Neuronal stem cell (in vitro differentiated cells): ENCODE measurements around the gene METAP1D.
A peak's percentile ranks its signal among the peaks of the same experiment; 100 is the strongest.

Source experiments
- DNase-seq: peaks from one replicate; pipeline ENCODE4 v3.0.0-alpha.2; 2013; ENCODE audit warnings: low spot score
- H2AFZ ChIP-seq: one replicate; pipeline ENCODE4 v1.6.1; 2013; ENCODE audit warnings: mild to moderate bottlenecking, low read length, inconsistent platforms
- H2AK5ac ChIP-seq: 2 replicates; pipeline ENCODE4 v1.6.1; 2013; ENCODE audit warnings: low read depth, mild to moderate bottlenecking, inconsistent platforms, low read length, moderate library complexity, mixed read lengths
- H2BK120ac ChIP-seq: 2 replicates; pipeline ENCODE4 v1.6.1; 2013; ENCODE audit warnings: low read depth, mild to moderate bottlenecking, inconsistent platforms, low read length, moderate library complexity, mixed read lengths
- H2BK12ac ChIP-seq: one replicate; pipeline ENCODE4 v1.6.1; 2013; ENCODE audit warnings: low read length, inconsistent platforms
- H2BK15ac ChIP-seq: 2 replicates; pipeline ENCODE4 v1.6.1; 2013; ENCODE audit warnings: mild to moderate bottlenecking, low read length, inconsistent platforms, mixed read lengths
- H2BK5ac ChIP-seq: one replicate; pipeline ENCODE4 v1.6.1; 2013; ENCODE audit warnings: inconsistent platforms, mild to moderate bottlenecking, low read length, moderate library complexity
- H3K14ac ChIP-seq: one replicate; pipeline ENCODE4 v1.6.1; 2013; ENCODE audit warnings: low read length, inconsistent platforms
- H3K18ac ChIP-seq: 2 replicates; pipeline ENCODE4 v1.6.1; 2013; ENCODE audit warnings: low read length, inconsistent platforms
- H3K23ac ChIP-seq: 2 replicates; pipeline ENCODE4 v1.6.1; 2013; ENCODE audit warnings: low read depth, mild to moderate bottlenecking, mixed read lengths, low read length, inconsistent platforms; ENCODE audit not compliant: poor library complexity
- H3K27ac ChIP-seq: replicated peaks from 3 replicates; pipeline ENCODE4 v1.5.1; 2013; ENCODE audit warnings: low read length, inconsistent platforms
- H3K27me3 ChIP-seq, 3 experiments: 2 replicates each; pipeline ENCODE4 v1.6.1; 2013; ENCODE audit warnings: low read length in 3 of 3, mild to moderate bottlenecking in 2 of 3, inconsistent platforms in 1 of 3, low read depth in 1 of 3, mixed read lengths in 1 of 3, moderate library complexity in 1 of 3; ENCODE audit not compliant: control insufficient read depth in 3 of 3, insufficient read depth in 3 of 3
- H3K36me3 ChIP-seq, 2 donors: replicated peaks in 1 of 2; 2 replicates each; pipeline ENCODE4 v1.6.1; 2013; ENCODE audit warnings: low read length in 2 of 2; ENCODE audit not compliant: control insufficient read depth in 2 of 2, insufficient read depth in 2 of 2
- H3K4ac ChIP-seq: 2 replicates; pipeline ENCODE4 v1.6.1; 2013; ENCODE audit warnings: inconsistent platforms, mild to moderate bottlenecking, low read length, moderate library complexity
- H3K4me1 ChIP-seq, 2 donors: 1 replicate in 1 of 2; 2 replicates in 1 of 2; pipeline ENCODE4 v1.6.1; 2013; ENCODE audit warnings: low read length in 2 of 2, low read depth in 1 of 2; ENCODE audit not compliant: control insufficient read depth in 2 of 2, insufficient read depth in 1 of 2
- H3K4me2 ChIP-seq: one replicate; pipeline ENCODE4 v1.6.1; 2013; ENCODE audit warnings: mild to moderate bottlenecking, low read length, inconsistent platforms; ENCODE audit not compliant: insufficient read depth, poor library complexity, severe bottlenecking
- H3K4me3 ChIP-seq, 2 donors: 2 replicates each; pipeline ENCODE4 v1.5.1; 2013; ENCODE audit warnings: low read length in 2 of 2, mild to moderate bottlenecking in 2 of 2, inconsistent platforms in 1 of 2, moderate library complexity in 1 of 2
- H3K79me1 ChIP-seq: one replicate; pipeline ENCODE4 v1.6.1; 2013; ENCODE audit warnings: low read depth, mild to moderate bottlenecking, inconsistent platforms, low read length, moderate library complexity
- H3K9ac ChIP-seq: one replicate; pipeline ENCODE4 v1.6.1; 2013; ENCODE audit warnings: mild to moderate bottlenecking, low read depth, low read length, inconsistent platforms; ENCODE audit not compliant: poor library complexity
- H3K9me3 ChIP-seq, 2 donors: replicated peaks in 1 of 2; 2 replicates each; pipeline versions ENCODE3 to v1.6.1; 2013; ENCODE audit warnings: low read length in 2 of 2, mild to moderate bottlenecking in 2 of 2, inconsistent platforms in 1 of 2, low read depth in 1 of 2, mixed read lengths in 1 of 2, moderate library complexity in 1 of 2; ENCODE audit not compliant: control insufficient read depth in 2 of 2, insufficient read depth in 1 of 2
- H4K8ac ChIP-seq: one replicate; pipeline ENCODE4 v1.6.1; 2013; ENCODE audit warnings: low read depth, mild to moderate bottlenecking, inconsistent platforms, low read length, moderate library complexity
- H4K91ac ChIP-seq: one replicate; pipeline ENCODE4 v1.6.1; 2013; ENCODE audit warnings: low read length, low read depth, mild to moderate bottlenecking, inconsistent platforms; ENCODE audit not compliant: poor library complexity
- WGBS, 2 donors: extraction: QIAGEN DNeasy Blood & Tissue Kit; methylation state at CpG; one replicate each; pipeline ENCODE4 v1.1.7; 2013; ENCODE audit warnings: missing lambda C conversion rate in 2 of 2, mixed read lengths in 1 of 2; ENCODE audit not compliant: insufficient read length in 2 of 2, insufficient replicate concordance in 1 of 2; ENCODE audit errors: extremely low coverage in 2 of 2; 5-methylcytosine and 5-hydroxymethylcytosine counted together

METAP1D gene

DNA sequence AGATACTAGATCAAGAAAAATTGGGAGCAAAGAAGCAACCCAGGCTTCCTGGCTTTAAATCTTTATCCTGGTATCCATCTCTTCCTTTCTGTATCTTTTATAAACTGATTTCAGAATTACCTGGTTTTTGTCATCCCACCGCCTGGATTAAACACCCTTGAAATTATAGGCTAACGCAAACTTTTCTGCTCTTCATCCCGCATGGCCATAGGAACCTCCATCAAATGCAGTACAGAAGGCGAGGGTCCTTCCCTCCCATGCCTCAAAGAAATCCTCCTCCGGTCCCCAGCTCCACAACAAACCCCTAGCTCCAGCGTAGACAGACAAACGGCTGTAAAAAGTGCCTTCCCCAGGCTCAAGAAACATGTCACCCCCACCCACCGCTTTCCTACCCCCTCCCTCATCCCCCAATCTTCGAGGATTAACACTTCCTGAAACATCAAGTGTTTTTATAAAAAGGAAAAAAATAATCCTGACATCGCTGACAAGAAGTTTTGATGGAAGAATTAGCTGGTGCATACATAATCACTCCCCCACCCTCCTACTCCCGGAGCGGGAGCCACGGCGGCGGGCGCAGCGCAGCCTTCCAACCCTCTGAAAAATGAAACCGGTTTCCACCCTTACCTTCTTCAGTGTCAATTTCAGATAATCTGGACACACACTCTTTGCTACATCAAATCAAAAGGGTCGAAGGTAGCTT is 93.1 kb downstream of the METAP1D start:
- Histone ChIP-seq H3K4me2 (no peak overlapping the region), H3K4me1 (peaks cover 17 to 22% of the 10 kb centered on the region in 2 donors), H3K9me3 (no peaks in the 10 kb centered on the region), H3K79me1 (no peaks in the 10 kb centered on the region), H2BK15ac (no peak overlapping the region), H2AK5ac (no peak overlapping the region), H3K36me3 (no peaks in the 10 kb centered on the region), H2BK12ac (no peak overlapping the region), H3K9ac (no peak overlapping the region), H3K14ac (no peak overlapping the region), H3K4me3 (no peak overlapping the region), H4K8ac (no peak overlapping the region), H3K27me3 (peaks cover 62 to 98% (median 97%) of the 10 kb centered on the region in 3 experiments), H2AFZ (no peak overlapping the region), H3K18ac (no peak overlapping the region), H3K4ac (no peak overlapping the region), H3K23ac (no peak overlapping the region), H4K91ac (no peak overlapping the region), H3K27ac (no peak overlapping the region), H2BK5ac (no peak overlapping the region), H2BK120ac (no peak overlapping the region)
- no CpG with 5 or more reads among the region's 19 CpGs for WGBS, 2 donors
- DNase-seq = peak; percentile 44

DNA sequence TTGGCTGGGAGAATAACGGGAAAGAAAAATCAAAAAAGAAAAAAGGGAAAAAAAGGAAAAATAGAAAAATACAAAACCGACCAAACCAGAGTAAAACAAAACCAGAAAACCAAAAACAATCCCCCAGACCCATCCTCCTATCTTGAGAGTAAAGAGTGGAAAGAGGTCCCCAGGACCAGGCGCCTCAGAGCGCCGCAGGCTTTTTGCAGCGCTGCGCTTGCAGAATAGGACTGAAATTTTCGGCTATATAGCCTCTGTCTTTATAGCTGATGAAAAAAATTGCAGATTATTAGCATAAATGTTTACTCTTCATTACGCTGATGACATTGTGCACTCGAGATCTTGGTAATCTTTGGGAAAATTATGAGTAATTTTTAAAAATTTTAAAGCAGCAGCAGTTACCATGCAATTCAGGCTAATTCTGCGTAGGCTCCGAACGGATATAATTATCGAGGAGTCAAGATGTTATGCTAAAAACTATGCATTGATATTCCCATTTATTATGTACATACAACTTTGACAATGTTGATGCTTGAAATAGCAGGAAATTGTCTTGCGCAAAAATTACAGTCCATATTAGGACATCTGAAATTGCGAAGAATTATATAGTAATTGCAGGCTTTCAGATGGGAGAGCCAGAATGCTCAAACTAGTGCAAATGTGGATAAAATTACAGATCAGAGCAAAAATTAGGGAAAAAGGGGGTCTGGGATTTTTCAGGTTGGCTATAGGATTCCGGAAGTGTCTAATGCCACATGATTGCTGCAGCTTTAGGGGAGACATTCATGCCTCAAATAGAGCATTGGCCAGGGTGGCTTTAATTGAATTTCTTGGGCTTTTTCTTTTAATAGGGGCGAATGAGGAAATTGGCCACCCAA is 93.9 kb downstream of the METAP1D start:
- Histone ChIP-seq H3K27me3 (peaks cover 60 to 98% (median 97%) of the 10 kb centered on the region in 3 experiments), H3K4me3 (no peak overlapping the region), H2BK120ac (no peak overlapping the region)

DNA sequence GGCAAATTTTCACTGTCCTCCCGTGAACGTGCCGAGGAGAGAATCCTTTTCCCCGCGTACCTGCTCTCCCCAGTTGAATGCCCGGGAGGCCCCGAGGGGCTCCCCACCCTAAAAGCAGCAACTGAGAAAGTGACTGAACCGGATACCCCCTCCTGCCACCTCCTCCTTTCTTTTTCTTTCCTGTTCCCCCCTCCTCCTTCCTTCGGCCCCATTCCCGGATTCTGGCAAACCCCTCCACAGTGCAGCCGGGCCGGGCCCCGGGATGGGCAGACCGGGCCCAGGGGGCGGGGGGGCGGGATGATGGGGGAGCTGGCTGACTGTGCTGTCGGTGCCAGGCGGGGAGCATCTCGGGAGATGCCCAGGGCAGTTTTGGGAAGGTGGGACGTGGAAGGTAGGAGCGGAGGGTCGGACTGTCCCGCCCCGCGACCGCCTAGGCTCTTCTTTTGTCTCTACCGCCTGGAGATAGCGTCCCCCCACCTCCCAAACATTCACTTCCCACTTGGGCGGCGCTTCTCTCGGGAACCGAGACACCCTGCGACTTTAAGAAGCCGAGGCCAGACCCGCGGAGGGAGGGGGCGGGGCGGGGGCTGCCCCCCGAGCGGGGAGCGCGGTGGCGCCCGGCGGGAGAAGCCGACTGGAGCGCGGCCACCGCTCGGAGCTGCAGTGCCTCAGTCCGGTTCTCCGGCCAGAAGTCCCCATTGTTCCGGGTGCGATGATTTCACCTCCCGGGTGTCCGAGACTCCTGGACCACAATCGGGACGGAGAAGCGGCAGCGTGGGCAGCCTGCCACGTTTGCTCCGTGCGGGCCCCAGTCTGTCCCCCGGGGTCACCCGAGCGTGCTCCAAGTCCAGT is 94.8 kb downstream of the METAP1D start:
- H3K9me3 ChIP-seq = no peaks in the 10 kb centered on the region
- H3K9ac ChIP-seq = peak overlapping the region; percentile 65
- no peak overlapping the region for H2AK5ac ChIP-seq
- H3K4me1 ChIP-seq = peaks cover 18 to 31% of the 10 kb centered on the region in 2 donors
- peak overlapping the region; percentile 89 for H2AFZ ChIP-seq
- no peak overlapping the region for H3K4ac ChIP-seq
- peak overlapping the region; percentile 41 to 57 for H3K4me3 ChIP-seq
- no peak overlapping the region for H2BK120ac ChIP-seq
- peaks cover 62 to 98% (median 95%) of the 10 kb centered on the region in 3 experiments for H3K27me3 ChIP-seq
- H3K18ac ChIP-seq = peak overlapping the region; percentile 77
- no peak overlapping the region for H2BK12ac ChIP-seq
- H4K8ac ChIP-seq = no peak overlapping the region
- no peak overlapping the region for H3K27ac ChIP-seq
- no peak overlapping the region for H4K91ac ChIP-seq
- peak overlapping the region; percentile 51 for H2BK15ac ChIP-seq
- no peaks in the 10 kb centered on the region for H3K36me3 ChIP-seq
- WGBS, 2 donors = no CpG with 5 or more reads among the region's 66 CpGs
- H2BK5ac ChIP-seq = no peak overlapping the region
- peak overlapping the region; percentile 81 for H3K4me2 ChIP-seq
- no peaks in the 10 kb centered on the region for H3K79me1 ChIP-seq
- no peak overlapping the region for H3K14ac ChIP-seq
- peak; percentile 38 for DNase-seq
- no peak overlapping the region for H3K23ac ChIP-seq

More for the DNA sequence above, 93.9 kb downstream of the METAP1D start:
- Histone ChIP-seq H3K4me1 (peaks cover 16 to 24% of the 10 kb centered on the region in 2 donors), H3K79me1 (no peaks in the 10 kb centered on the region), H2BK12ac (no peak overlapping the region), H3K14ac (no peak overlapping the region), H2AK5ac (no peak overlapping the region), H2BK15ac (no peak overlapping the region), H3K18ac (no peak overlapping the region), H2AFZ (no peak overlapping the region), H3K27ac (no peak overlapping the region), H3K9me3 (no peaks in the 10 kb centered on the region), H2BK5ac (no peak overlapping the region), H3K36me3 (no peaks in the 10 kb centered on the region), H3K9ac (no peak overlapping the region), H4K8ac (no peak overlapping the region), H4K91ac (no peak overlapping the region), H3K4ac (no peak overlapping the region), H3K23ac (no peak overlapping the region), H3K4me2 (no peak overlapping the region)
- no CpG with 5 or more reads among the region's 18 CpGs for WGBS, 2 donors
- DNase-seq = no peak
